AG04450 (cell line): ENCODE measurements around the gene SDK1. TPM values are rescaled to one million over a fixed set of nuclear protein-coding genes. Genes with fewer than 3 reads are reported as not detected.

ENCODE experiments used
- CTCF ChIA-PET: fragments of 300-600, 350-600 bp; formaldehyde crosslinking; extraction: SDS; loops from one replicate; lab custom pipeline; 2022; ENCODE audit warnings: antibody characterized with exemption, inconsistent platforms; lab: Charles Lee
- POLR2A ChIA-PET: fragments of 350-600 bp; formaldehyde crosslinking; extraction: SDS; loops from one replicate; lab custom pipeline; 2021; ENCODE audit warnings: antibody characterized with exemption, inconsistent platforms; lab: Yijun Ruan, JAX
- DNase-seq: peaks from one replicate; pipeline ENCODE4 v3.0.0-alpha.2; 2011; ENCODE audit warnings: low read depth, low spot score
- H3K27ac ChIP-seq: one replicate; pipeline ENCODE4 v1.5.1; 2012; ENCODE audit warnings: low read depth, low read length, control low read depth
- H3K27me3 ChIP-seq: one replicate; pipeline ENCODE4 v1.6.0; 2012; ENCODE audit warnings: low read length; ENCODE audit not compliant: control insufficient read depth, insufficient read depth
- H3K4me3 ChIP-seq: 2 replicates; pipeline ENCODE4 v1.5.1; 2011; ENCODE audit warnings: mild to moderate bottlenecking, low read depth, low read length, control low read depth
- H3K9me3 ChIP-seq: 2 replicates; pipeline ENCODE4 v1.5.1; 2012; ENCODE audit warnings: low read length; ENCODE audit not compliant: control insufficient read depth, insufficient read depth
- polyA plus RNA-seq: library from polyadenylated mRNA; depleted of rRNA; stranded (reverse); fragments of >200 nt; gene quantifications from 2 replicates; pipeline ENCODE4 v1.2.3, GENCODE V29; 2011
- TF ChIP-seq, protein P1 (sequence below): IDR thresholded peaks from 2 replicates; pipeline ENCODE4 v1.5.1; 2011; ENCODE audit warnings: low read depth, low read length, control low read depth, inconsistent platforms

SDK1 gene
- polyA plus RNA-seq, 1 experiment, result 2.2 TPM

DNA sequence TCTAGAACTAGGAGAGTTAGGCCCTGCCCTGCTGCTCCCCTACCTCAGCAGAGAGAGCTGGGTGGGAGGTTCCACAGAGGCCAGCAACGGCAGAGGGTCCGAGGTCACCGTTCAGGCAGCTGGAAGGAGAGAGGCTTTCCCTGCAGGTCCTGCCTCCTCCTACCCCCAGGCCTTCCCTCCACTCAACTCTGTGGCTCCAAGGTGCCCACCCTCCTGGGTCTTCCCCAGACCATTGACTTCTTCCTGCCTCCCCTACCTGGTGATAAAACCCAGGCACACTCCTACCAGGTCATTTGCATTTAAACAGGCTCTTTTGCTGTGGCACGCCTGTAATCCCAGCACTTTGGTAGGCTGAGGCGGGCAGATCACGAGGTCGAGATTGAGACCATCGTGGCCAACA lies 865.8 kb downstream of the SDK1 start:
- ChIA-PET CTCF (no interaction called here), POLR2A (no interaction called here)

DNA sequence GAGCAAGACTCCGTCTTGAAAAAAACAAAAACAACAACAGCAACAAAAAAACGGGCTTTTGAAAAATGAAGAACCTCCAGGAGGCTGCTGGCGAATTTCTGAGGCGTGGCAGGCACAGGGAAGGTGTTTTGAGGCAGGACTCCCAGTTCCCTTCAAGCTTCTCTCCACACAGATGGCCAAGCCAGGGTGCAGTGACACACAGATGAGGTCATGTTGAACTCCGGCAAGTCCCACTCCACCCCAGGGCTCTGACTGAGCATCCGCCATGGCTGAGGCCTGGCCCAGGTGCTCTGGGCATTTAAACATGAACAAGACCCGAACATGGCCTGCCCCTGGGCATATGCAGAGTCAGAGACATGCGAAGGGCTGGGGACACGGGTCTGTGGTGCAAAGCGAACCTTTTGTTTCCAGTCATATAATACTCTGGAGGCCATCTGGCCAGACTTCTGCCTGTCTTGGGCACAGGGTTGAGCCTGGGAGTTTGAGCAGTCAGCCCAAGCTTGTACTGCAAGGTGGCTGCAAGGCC lies 866.4 kb downstream of the SDK1 start:
- Histone ChIP-seq H3K27ac (no peak overlapping the region), H3K27me3 (no peaks in the 10 kb centered on the region), H3K4me3 (no peak overlapping the region), H3K9me3 (peaks cover 91% of the 10 kb centered on the region)
- POLR2A ChIA-PET, result no interaction called here
- TF ChIP-seq, protein P1, sequence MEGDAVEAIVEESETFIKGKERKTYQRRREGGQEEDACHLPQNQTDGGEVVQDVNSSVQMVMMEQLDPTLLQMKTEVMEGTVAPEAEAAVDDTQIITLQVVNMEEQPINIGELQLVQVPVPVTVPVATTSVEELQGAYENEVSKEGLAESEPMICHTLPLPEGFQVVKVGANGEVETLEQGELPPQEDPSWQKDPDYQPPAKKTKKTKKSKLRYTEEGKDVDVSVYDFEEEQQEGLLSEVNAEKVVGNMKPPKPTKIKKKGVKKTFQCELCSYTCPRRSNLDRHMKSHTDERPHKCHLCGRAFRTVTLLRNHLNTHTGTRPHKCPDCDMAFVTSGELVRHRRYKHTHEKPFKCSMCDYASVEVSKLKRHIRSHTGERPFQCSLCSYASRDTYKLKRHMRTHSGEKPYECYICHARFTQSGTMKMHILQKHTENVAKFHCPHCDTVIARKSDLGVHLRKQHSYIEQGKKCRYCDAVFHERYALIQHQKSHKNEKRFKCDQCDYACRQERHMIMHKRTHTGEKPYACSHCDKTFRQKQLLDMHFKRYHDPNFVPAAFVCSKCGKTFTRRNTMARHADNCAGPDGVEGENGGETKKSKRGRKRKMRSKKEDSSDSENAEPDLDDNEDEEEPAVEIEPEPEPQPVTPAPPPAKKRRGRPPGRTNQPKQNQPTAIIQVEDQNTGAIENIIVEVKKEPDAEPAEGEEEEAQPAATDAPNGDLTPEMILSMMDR, result no peak
- CTCF ChIA-PET, result no interaction called here
- no peak for DNase-seq

More for the DNA sequence above, 865.8 kb downstream of the SDK1 start:
- Histone ChIP-seq H3K4me3 (no peak overlapping the region), H3K9me3 (peaks cover 88% of the 10 kb centered on the region), H3K27ac (no peak overlapping the region), H3K27me3 (no peaks in the 10 kb centered on the region)
- DNase-seq, result no peak
- TF ChIP-seq, protein P1, result no peak

DNA sequence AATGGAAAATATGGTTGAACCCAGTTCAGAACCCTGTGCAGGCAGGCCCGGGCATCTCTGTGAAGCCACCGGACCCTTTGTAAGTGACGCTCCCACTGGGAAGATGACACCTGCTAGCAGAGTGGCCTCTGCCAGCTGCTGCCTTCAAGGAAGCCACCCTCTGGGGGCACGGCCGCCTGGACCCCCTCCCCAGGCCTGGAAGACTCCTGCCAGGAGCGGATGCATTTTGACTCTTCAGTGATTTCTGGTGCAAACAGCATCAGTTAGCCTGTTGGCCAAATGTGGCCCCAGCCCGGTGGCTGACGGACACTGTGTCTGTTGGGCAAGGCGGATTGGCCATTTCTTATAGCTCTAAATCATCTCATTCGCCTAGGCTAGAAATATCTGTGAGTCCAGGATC lies 867.0 kb downstream of the SDK1 start:
- CTCF ChIA-PET, result no interaction called here
- DNase-seq, result no peak
- H3K27me3 ChIP-seq, result no peaks in the 10 kb centered on the region
- TF ChIP-seq, protein P1, result no peak
- H3K27ac ChIP-seq, result no peak overlapping the region
- no peak overlapping the region for H3K4me3 ChIP-seq
- POLR2A ChIA-PET, result no interaction called here
- peaks cover 91% of the 10 kb centered on the region for H3K9me3 ChIP-seq

GRCh38 chr7:4168541-4168940 lies 867.5 kb downstream of the SDK1 start:
- DNase-seq, result no peak
- Histone ChIP-seq H3K27ac (no peak overlapping the region), H3K4me3 (no peak overlapping the region), H3K27me3 (no peaks in the 10 kb centered on the region), H3K9me3 (peaks cover 91% of the 10 kb centered on the region)
- CTCF ChIA-PET, result no interaction called here
- TF ChIP-seq, protein P1, result no peak
- POLR2A ChIA-PET, result no interaction called here

DNA sequence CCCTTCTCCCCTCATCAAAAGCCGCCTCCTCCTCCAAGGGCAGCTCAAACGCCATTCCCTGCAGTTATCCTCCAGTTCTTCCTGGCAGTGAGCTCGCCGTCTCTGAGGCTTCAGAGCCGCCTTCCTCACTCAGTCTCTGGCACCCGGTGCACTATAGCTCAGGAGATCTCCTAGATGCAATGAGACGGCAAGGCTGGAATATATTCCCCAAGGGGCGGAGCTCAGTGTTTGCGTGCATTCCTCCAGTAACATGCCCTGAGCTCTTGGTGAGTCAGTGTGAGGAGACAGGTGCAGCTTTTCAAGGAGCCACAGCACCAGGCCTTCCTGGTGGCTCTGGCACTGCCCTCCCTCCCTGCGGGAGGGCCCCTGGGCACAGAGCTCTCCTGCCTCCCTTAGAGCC lies 868.4 kb downstream of the SDK1 start:
- H3K4me3 ChIP-seq, result no peak overlapping the region
- peaks cover 91% of the 10 kb centered on the region for H3K9me3 ChIP-seq
- ChIA-PET CTCF (no interaction called here), POLR2A (no interaction called here)
- no peak overlapping the region for H3K27ac ChIP-seq
- DNase-seq, result no peak
- TF ChIP-seq, protein P1, result no peak
- H3K27me3 ChIP-seq, result no peaks in the 10 kb centered on the region
